HepG2 (cell line): ENCODE data around the gene CYBC1. TPM values are rescaled to one million over a fixed set of nuclear protein-coding genes. Genes with fewer than 3 reads are reported as not detected.

Source experiments
- AHR ChIP-seq: IDR thresholded peaks from 2 replicates; pipeline ENCODE4 v1.6.1; 2018; ENCODE audit warnings: missing genetic modification reagents, missing compliant biosample characterization
- ARNT ChIP-seq: fragments of 450-650 bp; IDR thresholded peaks from 2 replicates; pipeline ENCODE4 v1.6.1; 2017
- CBX5 ChIP-seq: sonication (generic); formaldehyde crosslinking; IDR thresholded peaks from 2 replicates; pipeline ENCODE4 v1.4.0; 2020; ENCODE audit warnings: missing genetic modification reagents, borderline replicate concordance
- HOXA3 ChIP-seq: sonication (generic); formaldehyde crosslinking; IDR thresholded peaks from 2 replicates; pipeline ENCODE4 v1.5.0; 2020; ENCODE audit warnings: missing genetic modification reagents
- RAD21 ChIP-seq: fragments of 450-650 bp; formaldehyde crosslinking; IDR thresholded peaks from 2 replicates; pipeline ENCODE4 v1.5.0; 2020; ENCODE audit warnings: mild to moderate bottlenecking
- TCF12 ChIP-seq, 2 experiments: fragments of 450-650 bp in 1 of 2; sonication (generic) in 1 of 2; formaldehyde crosslinking in 1 of 2; IDR thresholded peaks; 2 replicates each; pipeline versions ENCODE4 v1.6.1 to v1.8.0; 2017 to 2022; ENCODE audit warnings: antibody characterized with exemption in 1 of 2, mild to moderate bottlenecking in 1 of 2, missing genetic modification reagents in 1 of 2, moderate library complexity in 1 of 2
- THYN1 ChIP-seq: sonication (generic); formaldehyde crosslinking; IDR thresholded peaks from 2 replicates; pipeline ENCODE4 v1.8.1; 2023; ENCODE audit warnings: low read depth, mild to moderate bottlenecking, moderate library complexity, missing genetic modification reagents, borderline replicate concordance
- TOE1 ChIP-seq: sonication (generic); formaldehyde crosslinking; IDR thresholded peaks from 2 replicates; pipeline ENCODE4 v1.4.0; 2020; ENCODE audit warnings: mild to moderate bottlenecking, missing genetic modification reagents
- ZBTB40 ChIP-seq, 2 experiments: fragments of 450-650 bp in 1 of 2; sonication (generic) in 1 of 2; formaldehyde crosslinking in 1 of 2; IDR thresholded peaks; 2 replicates each; pipeline versions ENCODE4 v1.6.1 to v1.8.0; 2016 to 2022; ENCODE audit warnings: antibody characterized with exemption in 1 of 2, mild to moderate bottlenecking in 1 of 2, missing genetic modification reagents in 1 of 2
- ZNF20 ChIP-seq: sonication (generic); formaldehyde crosslinking; IDR thresholded peaks from 2 replicates; pipeline ENCODE4 v1.4.0; 2020; ENCODE audit warnings: mild to moderate bottlenecking, moderate library complexity, missing genetic modification reagents
- ZNF510 ChIP-seq: sonication (generic); formaldehyde crosslinking; IDR thresholded peaks from 2 replicates; pipeline ENCODE4 v1.4.0; 2020; ENCODE audit warnings: low read depth, mild to moderate bottlenecking, missing genetic modification reagents
- ZNF569 ChIP-seq: sonication (generic); formaldehyde crosslinking; IDR thresholded peaks from 2 replicates; pipeline ENCODE4 v1.5.0; 2020; ENCODE audit warnings: mild to moderate bottlenecking, missing genetic modification reagents, moderate library complexity, borderline replicate concordance
- polyA plus RNA-seq, 8 experiments: library from polyadenylated mRNA; depleted of rRNA in 3 of 8; stranded (reverse) in 7 of 8; unstranded in 1 of 8; fragments of >200 nt; fragmentation: Illumina TruSeq in 4 of 8; extraction: Trizol in 4 of 8; gene quantifications; 2 replicates each; pipeline versions ENCODE4 v1.2.1 to v1.2.3, GENCODE V29; 2011 to 2016; ENCODE audit warnings: low read depth in 4 of 8, missing spikeins in 1 of 8, mixed read lengths in 1 of 8; ENCODE audit not compliant: insufficient read depth in 1 of 8
- total RNA-seq, 5 experiments: library from RNA; depleted of rRNA; stranded (reverse); fragments of >200 nt; fragmentation: Illumina TruSeq; extraction: Trizol; gene quantifications; 2 replicates each; pipeline ENCODE4 v1.2.3, GENCODE V29; 2016; ENCODE audit warnings: low read depth in 1 of 5
- TF ChIP-seq, protein P1 (sequence below), 2 experiments: sonication (generic) in 1 of 2; formaldehyde crosslinking in 1 of 2; IDR thresholded peaks; 2 replicates each; pipeline versions ENCODE4 v1.5.1 to v1.6.1; 2011 to 2020; ENCODE audit warnings: borderline replicate concordance in 1 of 2, low read depth in 1 of 2, low read length in 1 of 2, mild to moderate bottlenecking in 1 of 2, missing genetic modification reagents in 1 of 2, moderate library complexity in 1 of 2
- TF ChIP-seq, protein P2 (sequence below): sonication (generic); formaldehyde crosslinking; IDR thresholded peaks from 2 replicates; pipeline ENCODE4 v1.8.1; 2023; ENCODE audit warnings: missing genetic modification reagents, inconsistent platforms, borderline replicate concordance

CYBC1 gene
- total and polyA plus RNA-seq, 2 of the 13 experiments (the other 11 are each of a cell fraction or from before 2014, with no cell fraction given), result 43.4 to 44.1 TPM

DNA sequence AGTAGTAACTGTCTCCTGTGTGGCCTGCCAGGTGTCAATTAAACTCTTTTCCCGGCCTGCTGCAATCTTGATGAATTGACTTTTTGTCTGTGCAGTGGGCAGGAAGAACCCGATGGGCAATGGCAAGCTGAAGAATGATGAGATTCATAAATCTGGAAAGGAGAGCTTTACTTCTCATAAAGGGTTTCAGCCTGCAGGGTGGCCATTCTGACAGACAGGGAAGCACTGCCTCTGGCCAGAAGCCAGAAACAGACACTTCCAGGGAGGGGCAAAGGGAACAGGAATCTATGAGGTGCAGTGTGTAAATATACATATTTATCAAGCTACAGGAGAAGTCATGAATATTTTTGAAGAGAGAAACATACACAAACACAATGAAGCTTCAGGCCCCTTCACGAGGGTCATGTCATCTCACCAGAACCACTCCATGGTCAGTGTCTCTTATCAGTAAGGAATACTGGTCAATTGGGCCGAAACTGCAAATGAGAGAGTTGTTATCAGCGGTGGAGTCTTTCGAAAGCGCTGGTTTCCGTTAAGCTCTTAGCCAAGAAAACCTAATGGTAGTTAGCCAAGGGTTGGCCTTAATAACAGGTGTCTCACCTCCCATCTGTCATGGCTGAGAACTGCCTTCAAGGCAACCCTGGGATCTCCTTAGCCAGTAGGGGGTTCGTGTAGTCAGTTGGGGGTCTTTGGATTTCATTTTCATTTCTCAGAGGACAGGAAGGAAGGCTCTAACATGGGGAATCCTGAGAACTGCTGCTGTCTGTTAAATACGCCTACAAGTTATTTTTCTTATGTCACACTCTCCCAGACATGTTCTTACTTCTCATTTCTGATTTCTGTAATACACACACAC lies 6.7 kb upstream of the CYBC1 start (continued):
- TF ChIP-seq ZBTB40 (IDR thresholded peaks at IDR 0.05) (no peak), ZBTB40 (CRISPR knock-in tag; IDR thresholded peaks at IDR 0.05) (no peak), THYN1 (CRISPR knock-in tag) (no peak), HOXA3 (no peak), RAD21 (no peak), ZNF510 (CRISPR knock-in tag) (no peak), TCF12 (IDR thresholded peaks at IDR 0.05) (no peak), TCF12 (CRISPR knock-in tag; IDR thresholded peaks at IDR 0.05) (no peak), ZNF569 (CRISPR knock-in tag) (no peak), TOE1 (CRISPR knock-in tag) (no peak), AHR (CRISPR knock-in tag) (no peak), ARNT (no peak), CBX5 (no peak), ZNF20 (CRISPR knock-in tag) (0 out of 2 replicates have a peak, but pooled peaks have one; percentile 13)
- TF ChIP-seq, protein P1, sequence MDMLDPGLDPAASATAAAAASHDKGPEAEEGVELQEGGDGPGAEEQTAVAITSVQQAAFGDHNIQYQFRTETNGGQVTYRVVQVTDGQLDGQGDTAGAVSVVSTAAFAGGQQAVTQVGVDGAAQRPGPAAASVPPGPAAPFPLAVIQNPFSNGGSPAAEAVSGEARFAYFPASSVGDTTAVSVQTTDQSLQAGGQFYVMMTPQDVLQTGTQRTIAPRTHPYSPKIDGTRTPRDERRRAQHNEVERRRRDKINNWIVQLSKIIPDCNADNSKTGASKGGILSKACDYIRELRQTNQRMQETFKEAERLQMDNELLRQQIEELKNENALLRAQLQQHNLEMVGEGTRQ (IDR thresholded peaks at IDR 0.05; ENCODE audit: low read depth, low read length), result no peak
- TF ChIP-seq, protein P1 (CRISPR knock-in tag; IDR thresholded peaks at IDR 0.05; ENCODE audit: borderline replicate concordance), result no peak
- TF ChIP-seq, protein P2, sequence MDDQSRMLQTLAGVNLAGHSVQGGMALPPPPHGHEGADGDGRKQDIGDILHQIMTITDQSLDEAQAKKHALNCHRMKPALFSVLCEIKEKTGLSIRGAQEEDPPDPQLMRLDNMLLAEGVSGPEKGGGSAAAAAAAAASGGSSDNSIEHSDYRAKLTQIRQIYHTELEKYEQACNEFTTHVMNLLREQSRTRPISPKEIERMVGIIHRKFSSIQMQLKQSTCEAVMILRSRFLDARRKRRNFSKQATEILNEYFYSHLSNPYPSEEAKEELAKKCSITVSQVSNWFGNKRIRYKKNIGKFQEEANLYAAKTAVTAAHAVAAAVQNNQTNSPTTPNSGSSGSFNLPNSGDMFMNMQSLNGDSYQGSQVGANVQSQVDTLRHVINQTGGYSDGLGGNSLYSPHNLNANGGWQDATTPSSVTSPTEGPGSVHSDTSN (CRISPR knock-in tag), result no peak
